ENCODE measurements around the gene TBC1D24. TPM values are rescaled to one million over a fixed set of nuclear protein-coding genes. Genes with fewer than 3 reads are reported as not detected.

The TBC1D24 gene
- total and polyA plus RNA-seq, 4 experiments from 2014 or later, result 1.3 to 13.7 (median 5.7) TPM

DNA sequence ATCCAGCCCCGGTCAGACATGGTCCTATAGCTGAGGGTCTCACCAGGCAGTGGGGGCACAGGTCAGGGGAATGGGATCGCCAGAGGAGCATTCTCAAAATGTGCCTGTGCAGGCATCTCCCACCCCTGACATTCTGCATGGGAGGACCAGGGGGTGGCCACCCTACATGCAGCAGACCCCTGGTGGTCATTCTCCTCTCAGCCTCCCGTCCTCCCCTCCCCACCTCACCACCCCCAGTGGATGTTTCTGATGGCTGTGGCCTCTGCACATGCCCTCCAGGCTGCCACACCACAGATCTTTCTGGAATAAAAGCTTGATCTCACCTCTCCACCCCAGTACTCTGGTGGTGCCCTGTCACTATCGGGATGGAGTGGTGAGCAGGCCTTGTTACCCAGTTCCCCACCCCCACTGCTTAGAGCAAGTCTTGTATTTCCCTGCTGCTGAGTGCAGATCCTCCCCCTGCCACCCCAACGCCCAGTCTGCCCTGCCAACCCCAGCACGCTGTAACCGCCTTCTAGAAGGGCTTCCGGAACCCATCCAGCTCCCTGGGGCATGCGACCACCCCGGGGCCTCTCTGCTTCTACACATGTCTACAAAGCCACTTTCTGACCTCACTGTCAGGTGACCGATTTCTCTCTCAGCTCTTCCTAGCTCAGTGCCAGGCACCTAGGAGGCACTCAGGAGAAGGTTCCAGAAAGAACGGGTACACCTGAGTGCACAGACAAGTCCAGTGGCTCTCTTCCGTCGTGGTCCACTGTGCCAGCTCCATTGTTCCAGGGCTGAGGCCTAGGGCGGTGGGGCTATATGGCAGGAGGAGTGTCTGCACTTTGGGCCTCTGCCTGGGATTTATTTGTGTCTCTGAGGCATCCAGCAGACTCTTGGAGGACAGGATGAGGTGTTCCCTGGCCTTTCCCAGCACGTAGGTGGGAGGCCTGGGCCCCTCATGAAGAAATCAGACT lies 9.3 kb downstream of the TBC1D24 start:
- Histone ChIP-seq H3K27me3 (ENCODE audit: insufficient read depth, low read length) (no peaks in the 10 kb centered on the region), H3K4me3 (ENCODE audit: low read length in 2 of 2) (no peak overlapping the region), H3K36me3 (ENCODE audit: insufficient read depth, low read length) (no peaks in the 10 kb centered on the region), H3K27ac (ENCODE audit: low read depth, low read length) (no peak overlapping the region), H3K9me3 (ENCODE audit: control insufficient read depth in 1 of 2, low read length in 2 of 2) (no peaks in the 10 kb centered on the region), H3K4me1 (ENCODE audit: insufficient read depth, low read length) (peaks cover 14% of the 10 kb centered on the region)
- no peak for DNase-seq
- H3K4me3 Mint-ChIP-seq, result peak overlapping the region in 1 of 8 donors; percentile 20
- peaks cover 9 to 19% (median 13%) of the 10 kb centered on the region in 4 donors for H3K4me1 Mint-ChIP-seq
- ChIA-PET CTCF (ENCODE audit: partially characterized antibody) (interaction anchor here (0.8 to 1.1 kb wide), 2 partner anchors 10 to 289 kb away, joined by 3 to 4 read pairs; no protein-coding TSS in a partner anchor), POLR2A (ENCODE audit: partially characterized antibody) (interaction anchor here (1.7 kb wide), 1 partner anchor 10 kb away, joined by 6 read pairs; the partner anchor contains the start of gene TBC1D24)
- peak overlapping the region in 2 of 7 donors; percentile 6 to 17 for H3K27ac Mint-ChIP-seq
- peaks cover 0 to 1% of the 10 kb centered on the region in 2 donors for H3K36me3 Mint-ChIP-seq
- H3K27me3 Mint-ChIP-seq, result no peaks in the 10 kb centered on the region
- H3K9me3 Mint-ChIP-seq, result peaks cover 0 to 2% (median 0%) of the 10 kb centered on the region in 8 donors
- intact Hi-C loops (cut with micrococcal nuclease), result no loop called here

GRCh38 chr16:2484898-2485508 lies 10.1 kb downstream of the TBC1D24 start:
- CTCF ChIA-PET (ENCODE audit: partially characterized antibody), result interaction anchor here (0.7 to 1.6 kb wide), 4 partner anchors 9 to 290 kb away, joined by 3 to 5 read pairs (median 4); no protein-coding TSS in a partner anchor

DNA sequence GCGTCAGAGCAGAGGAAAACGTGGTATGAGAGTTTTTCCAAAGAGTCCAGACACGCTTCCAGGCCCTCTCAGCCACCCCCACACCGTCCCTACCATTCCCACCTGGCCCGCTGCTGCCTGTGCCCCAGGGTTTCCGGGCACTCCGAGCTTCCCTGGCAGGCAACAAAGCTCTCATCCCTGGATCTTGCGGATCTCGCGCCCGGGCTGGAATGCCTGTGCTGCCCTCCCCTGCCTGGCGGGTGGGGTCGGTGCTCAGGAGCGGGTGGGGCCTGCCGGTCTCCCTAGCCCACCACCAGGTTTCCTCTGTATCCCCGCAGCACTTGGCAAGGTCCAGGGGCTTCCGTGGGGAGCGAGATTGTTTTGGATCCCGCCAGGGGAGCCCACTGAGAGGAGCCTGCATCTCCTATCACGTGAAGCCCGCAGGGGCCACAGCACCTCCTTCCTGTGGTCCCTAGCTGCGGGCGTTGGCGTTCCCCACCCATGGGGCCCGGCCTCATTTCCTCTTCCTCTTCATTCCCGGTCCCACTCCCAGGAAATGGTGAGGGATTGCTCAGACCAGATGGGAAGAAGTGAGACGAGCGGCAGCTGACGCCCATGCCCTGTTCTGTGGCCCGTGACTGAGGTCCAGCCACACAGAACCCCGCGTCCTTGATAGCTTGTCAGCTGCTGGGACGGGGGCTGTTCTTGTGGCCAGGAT lies 11.0 kb downstream of the TBC1D24 start:
- Mint-ChIP-seq H3K4me3 (no peak overlapping the region), H3K36me3 (peaks cover 0 to 1% of the 10 kb centered on the region in 2 donors), H3K27ac (peak overlapping the region in 1 of 7 donors; percentile 95), H3K27me3 (no peaks in the 10 kb centered on the region), H3K4me1 (peaks cover 9 to 19% (median 13%) of the 10 kb centered on the region in 4 donors), H3K9me3 (peaks cover 0 to 2% (median 0%) of the 10 kb centered on the region in 8 donors)
- Histone ChIP-seq H3K27me3 (ENCODE audit: insufficient read depth, low read length) (no peaks in the 10 kb centered on the region), H3K4me1 (ENCODE audit: insufficient read depth, low read length) (peaks cover 14% of the 10 kb centered on the region), H3K27ac (ENCODE audit: low read depth, low read length) (no peak overlapping the region), H3K9me3 (ENCODE audit: control insufficient read depth in 1 of 2, low read length in 2 of 2) (no peaks in the 10 kb centered on the region), H3K4me3 (ENCODE audit: low read length in 2 of 2) (no peak overlapping the region), H3K36me3 (ENCODE audit: insufficient read depth, low read length) (no peaks in the 10 kb centered on the region)
- intact Hi-C loops (cut with micrococcal nuclease), result no loop called here
- no peak for DNase-seq
- POLR2A ChIA-PET (ENCODE audit: partially characterized antibody), result interaction anchor here (1.1 to 2.0 kb wide), 4 partner anchors 12 to 281 kb away, joined by 3 to 8 read pairs (median 6); partner anchors contain the start of genes CCNF, MLST8 and TBC1D24
- CTCF ChIA-PET (ENCODE audit: partially characterized antibody), result interaction anchor here (1.0 to 1.6 kb wide), 3 partner anchors 11 to 291 kb away, joined by 3 to 5 read pairs (median 5); partner anchors contain the start of gene CCNF

More at GRCh38 chr16:2484898-2485508, 10.1 kb downstream of the TBC1D24 start:
- no peak overlapping the region for H3K27ac ChIP-seq (ENCODE audit: low read depth, low read length)
- Mint-ChIP-seq H3K4me1 (peaks cover 9 to 19% (median 13%) of the 10 kb centered on the region in 4 donors), H3K4me3 (no peak overlapping the region), H3K9me3 (peaks cover 0 to 2% (median 0%) of the 10 kb centered on the region in 8 donors), H3K36me3 (peaks cover 0 to 1% of the 10 kb centered on the region in 2 donors), H3K27ac (peak overlapping the region in 4 of 7 donors; percentile 25 to 46 (median 36)), H3K27me3 (no peaks in the 10 kb centered on the region)
- no peaks in the 10 kb centered on the region for H3K27me3 ChIP-seq (ENCODE audit: insufficient read depth, low read length)
- intact Hi-C loops (cut with micrococcal nuclease), result no loop called here
- DNase-seq, result no peak
- H3K9me3 ChIP-seq (ENCODE audit: control insufficient read depth in 1 of 2, low read length in 2 of 2), result no peaks in the 10 kb centered on the region
- no peaks in the 10 kb centered on the region for H3K36me3 ChIP-seq (ENCODE audit: insufficient read depth, low read length)
- POLR2A ChIA-PET (ENCODE audit: partially characterized antibody), result no interaction called here
- peaks cover 14% of the 10 kb centered on the region for H3K4me1 ChIP-seq (ENCODE audit: insufficient read depth, low read length)
- H3K4me3 ChIP-seq (ENCODE audit: low read length in 2 of 2), result no peak overlapping the region

- Histone ChIP-seq H3K4me1 (ENCODE audit: insufficient read depth, low read length) (peaks cover 14% of the 10 kb centered on the region), H3K36me3 (ENCODE audit: insufficient read depth, low read length) (no peaks in the 10 kb centered on the region), H3K27ac (ENCODE audit: low read depth, low read length) (no peak overlapping the region), H3K27me3 (ENCODE audit: insufficient read depth, low read length) (no peaks in the 10 kb centered on the region), H3K9me3 (ENCODE audit: control insufficient read depth in 1 of 2, low read length in 2 of 2) (no peaks in the 10 kb centered on the region), H3K4me3 (ENCODE audit: low read length in 2 of 2) (no peak overlapping the region)
- no peaks in the 10 kb centered on the region for H3K9me3 Mint-ChIP-seq
- CTCF ChIA-PET (ENCODE audit: partially characterized antibody), result interaction anchor here (0.8 to 2.5 kb wide), 7 partner anchors 10 to 292 kb away, joined by 3 to 13 read pairs (median 5); partner anchors contain the start of genes ABCA3, CCNF and TBC1D24
- H3K4me3 Mint-ChIP-seq, result peak overlapping the region; percentile 23 to 68 (median 58)
- H3K36me3 Mint-ChIP-seq, result peaks cover 0 to 1% of the 10 kb centered on the region in 2 donors
- POLR2A ChIA-PET (ENCODE audit: partially characterized antibody), result interaction anchor here (0.7 to 2.0 kb wide), 6 partner anchors 12 to 282 kb away, joined by 3 to 8 read pairs (median 4); partner anchors contain the start of genes CCNF, MLST8 and TBC1D24
- peak overlapping the region; percentile 66 to 95 (median 89) for H3K27ac Mint-ChIP-seq
- H3K4me1 Mint-ChIP-seq, result peaks cover 9 to 19% (median 13%) of the 10 kb centered on the region in 4 donors
- H3K27me3 Mint-ChIP-seq, result no peaks in the 10 kb centered on the region
- intact Hi-C loops (cut with micrococcal nuclease), result loop anchor here (1.0 kb wide), 6 partner anchors 13 to 464 kb away; partner anchors contain the start of genes ABCA3, ATP6V0C and TEDC2
- peak; percentile 76 to 91 (median 80) for DNase-seq
These were observed 12.0 kb downstream of the TBC1D24 start for GRCh38 chr16:2486645-2487516.

GRCh38 chr16:2487517-2487842 lies 12.6 kb downstream of the TBC1D24 start:
- intact Hi-C loops (cut with micrococcal nuclease), result loop anchor here (1.0 kb wide), 6 partner anchors 13 to 464 kb away; partner anchors contain the start of genes ABCA3, ATP6V0C and TEDC2
- ChIA-PET POLR2A (ENCODE audit: partially characterized antibody) (interaction anchor here (1.3 to 2.0 kb wide), 3 partner anchors 13 to 282 kb away, joined by 4 to 8 read pairs (median 4); partner anchors contain the start of genes CCNF, MLST8 and TBC1D24), CTCF (ENCODE audit: partially characterized antibody) (interaction anchor here (0.9 to 2.5 kb wide), 5 partner anchors 13 to 293 kb away, joined by 3 to 13 read pairs (median 5); partner anchors contain the start of genes CCNF and TBC1D24)
- H3K36me3 ChIP-seq (ENCODE audit: insufficient read depth, low read length), result no peaks in the 10 kb centered on the region
- peaks cover 0 to 1% of the 10 kb centered on the region in 2 donors for H3K36me3 Mint-ChIP-seq
- H3K27ac Mint-ChIP-seq, result peak overlapping the region; percentile 66 to 95 (median 89)
- H3K9me3 Mint-ChIP-seq, result no peaks in the 10 kb centered on the region
- no peak overlapping the region for H3K4me3 ChIP-seq (ENCODE audit: low read length in 2 of 2)
- H3K27ac ChIP-seq (ENCODE audit: low read depth, low read length), result no peak overlapping the region
- H3K4me3 Mint-ChIP-seq, result peak overlapping the region in 7 of 8 donors; percentile 23 to 68 (median 57)
- H3K27me3 Mint-ChIP-seq, result no peaks in the 10 kb centered on the region
- H3K4me1 Mint-ChIP-seq, result peaks cover 9 to 19% (median 13%) of the 10 kb centered on the region in 4 donors
- no peaks in the 10 kb centered on the region for H3K27me3 ChIP-seq (ENCODE audit: insufficient read depth, low read length)
- no peak for DNase-seq
- no peaks in the 10 kb centered on the region for H3K9me3 ChIP-seq (ENCODE audit: control insufficient read depth in 1 of 2, low read length in 2 of 2)
- peaks cover 14% of the 10 kb centered on the region for H3K4me1 ChIP-seq (ENCODE audit: insufficient read depth, low read length)
